AG10803 (cell line): ENCODE data around the gene C8G.

Source experiments
- DNase-seq: peaks from one replicate; pipeline ENCODE4 v3.0.0; 2010; ENCODE audit warnings: low read depth
- H3K4me3 ChIP-seq: 2 replicates; pipeline ENCODE4 v1.5.1; 2011; ENCODE audit warnings: mild to moderate bottlenecking, low read length, control low read depth
- CTCF ChIP-seq: conservative IDR thresholded peaks from 2 replicates; pipeline ENCODE4 v1.5.1; 2011; ENCODE audit warnings: mild to moderate bottlenecking, low read length, control low read depth, inconsistent platforms

C8G gene

DNA sequence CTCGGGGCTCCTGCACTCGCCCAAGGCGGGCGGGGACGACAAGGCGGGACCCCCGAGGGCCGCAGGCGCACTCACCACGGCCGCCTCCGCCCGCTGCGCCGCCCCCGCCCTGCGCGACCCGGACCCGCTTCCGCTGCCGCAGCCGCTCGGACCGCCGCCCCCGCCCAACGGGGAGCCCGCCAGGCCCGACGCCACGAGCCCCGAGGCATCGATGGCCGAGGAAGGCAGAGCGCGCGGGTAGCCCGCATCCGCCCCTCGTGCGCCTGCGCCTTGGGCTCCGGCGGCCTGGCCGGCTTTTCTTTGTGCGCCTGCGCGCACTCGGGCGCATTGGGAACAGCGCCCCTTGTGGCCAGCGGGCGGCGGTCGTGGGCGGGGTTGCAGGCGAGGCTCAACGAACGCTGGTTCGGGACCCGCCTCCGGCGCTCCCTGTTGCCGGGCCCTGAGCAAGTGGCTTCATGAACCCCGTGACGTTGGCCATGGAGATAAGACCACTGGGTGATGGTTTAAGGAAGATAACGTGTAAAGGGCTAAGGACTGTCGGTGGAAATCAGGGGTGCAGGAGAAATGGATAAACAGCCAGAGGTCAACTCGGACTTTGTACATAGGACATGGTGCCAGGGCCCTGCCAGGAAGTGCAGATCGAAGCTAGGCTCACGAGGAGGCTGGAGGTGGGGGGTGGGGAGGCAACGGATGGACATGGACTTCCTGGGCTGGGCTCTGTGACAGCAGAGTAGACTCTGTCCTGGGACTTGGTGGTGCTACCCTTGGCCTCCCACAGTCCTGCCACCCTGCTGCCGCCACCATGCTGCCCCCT lies at the start of gene C8G, which contains the start of gene FBXW5:
C8G (plus strand) TSS at position 725 of the 814 bp plus-strand sequence; CDS start at position 803, 78 bp downstream.
FBXW5 (minus strand) TSS at position 220 of the 814 bp plus-strand sequence. CDS start 655 bp downstream, outside the sequence.
- TF ChIP-seq CTCF: peak; percentile 65
- H3K4me3 ChIP-seq: peak within 1 kb of the TSS; percentile 77
- DNase-seq: peak; percentile 88

GRCh38 chr9:136896027-136896426 lies 49.0 kb upstream of the C8G start:
- no peak overlapping the region for H3K4me3 ChIP-seq
- no peak for DNase-seq
- no peak for TF ChIP-seq CTCF

DNA sequence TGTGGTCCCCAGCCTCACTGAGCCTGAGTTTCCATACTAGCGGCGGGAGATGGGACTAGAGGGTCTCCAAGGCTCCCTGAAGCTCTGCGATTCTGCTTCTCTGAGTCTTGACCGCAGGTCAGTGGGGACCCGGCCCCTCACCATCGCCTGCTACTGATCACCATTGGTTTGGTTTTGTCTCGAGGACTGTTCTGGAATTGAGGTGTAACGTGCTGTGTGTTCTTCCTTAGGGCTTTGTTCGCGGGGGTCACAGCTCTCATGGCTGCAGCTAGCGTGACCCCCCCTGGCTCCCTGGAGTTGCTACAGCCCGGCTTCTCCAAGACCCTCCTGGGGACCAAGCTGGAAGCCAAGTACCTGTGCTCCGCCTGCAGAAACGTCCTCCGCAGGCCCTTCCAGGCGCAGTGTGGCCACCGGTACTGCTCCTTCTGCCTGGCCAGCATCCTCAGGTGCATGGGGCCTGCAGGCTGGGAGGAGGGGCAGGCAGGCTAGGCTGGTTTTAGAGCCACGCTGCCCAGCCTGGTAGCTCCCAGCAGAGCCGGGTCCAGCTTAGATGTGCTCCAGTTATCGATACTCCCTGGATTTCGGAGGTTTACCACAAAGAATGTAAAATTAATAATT lies 46.5 kb upstream of the C8G start:
- DNase-seq: no peak
- no peak for TF ChIP-seq CTCF
- H3K4me3 ChIP-seq: no peak overlapping the region

DNA sequence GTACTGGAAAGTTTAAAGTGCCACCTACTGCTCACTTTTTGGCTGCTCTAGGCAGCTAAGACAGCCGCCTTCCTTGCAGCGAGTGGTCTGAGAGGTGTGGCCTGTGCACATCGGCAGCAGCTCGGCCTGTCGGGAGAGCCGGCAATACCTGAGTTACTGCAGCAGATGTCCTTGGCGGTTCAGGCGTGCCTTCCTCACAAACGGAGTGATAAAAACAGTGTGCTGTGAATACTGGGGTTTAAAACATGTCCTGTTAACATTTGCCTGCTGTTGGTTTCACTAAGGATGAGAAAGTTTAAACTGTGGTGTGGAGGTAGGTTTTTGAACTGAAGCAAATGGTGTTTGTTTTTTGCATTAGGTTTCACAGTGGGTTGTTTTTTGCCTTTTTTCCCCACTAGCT lies 45.8 kb upstream of the C8G start:
- no peak for TF ChIP-seq CTCF
- DNase-seq: no peak
- no peak overlapping the region for H3K4me3 ChIP-seq

DNA sequence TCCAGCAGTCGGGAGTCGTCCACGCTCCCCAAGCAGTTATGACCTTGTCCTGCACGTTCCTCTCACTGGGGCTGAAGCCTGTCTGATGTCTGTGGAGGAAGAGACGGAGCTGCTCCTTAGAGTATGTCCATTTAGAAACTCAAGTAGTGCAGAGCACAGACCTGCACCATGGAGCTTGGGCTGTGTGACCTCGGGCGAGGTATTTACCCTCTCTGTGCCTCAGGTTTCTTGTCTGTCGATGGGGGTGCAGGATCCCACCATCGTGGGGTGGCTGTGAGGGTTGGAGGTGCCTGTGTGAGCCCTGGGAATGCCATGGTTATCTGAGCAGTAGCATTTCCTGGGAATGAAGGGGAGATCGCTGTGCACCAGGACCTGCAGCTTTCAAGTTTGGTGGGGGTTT lies 44.5 kb upstream of the C8G start:
- no peak overlapping the region for H3K4me3 ChIP-seq
- no peak for TF ChIP-seq CTCF
- no peak for DNase-seq

GRCh38 chr9:136900988-136901515 lies 44.0 kb upstream of the C8G start:
- no peak for TF ChIP-seq CTCF
- DNase-seq: no peak
- H3K4me3 ChIP-seq: no peak overlapping the region
